RWPE2 (cell line): ENCODE data around the gene FAM174B.

Experiments used
- ATAC-seq: fragments of 200-7000 bp; cut with Tn5 transposase; 3 replicates; pipeline ENCODE4 v1.9.1; 2021; ENCODE audit warnings: low read depth
- DNase-seq: peaks from one replicate; pipeline ENCODE4 v3.0.0-alpha.2; 2020; ENCODE audit warnings: low spot score
- H3K27ac ChIP-seq: fragments of 450-650 bp; 2 replicates; pipeline ENCODE4 v1.5.1; 2017; ENCODE audit warnings: mild to moderate bottlenecking; ENCODE audit not compliant: poor library complexity, severe bottlenecking
- H3K27me3 ChIP-seq: fragments of 250-450 bp; sonication (Bioruptor Pico); 2 replicates; pipeline ENCODE4 v1.5.1; 2021; ENCODE audit warnings: mild to moderate bottlenecking, moderate library complexity; ENCODE audit not compliant: insufficient read depth, poor library complexity, severe bottlenecking
- H3K36me3 ChIP-seq: fragments of 250-450 bp; sonication (Bioruptor Pico); 2 replicates; pipeline ENCODE4 v1.5.1; 2020; ENCODE audit warnings: low read depth, mild to moderate bottlenecking, moderate library complexity
- H3K4me1 ChIP-seq: fragments of 250-450 bp; sonication (Bioruptor Pico); 2 replicates; pipeline ENCODE4 v1.5.1; 2021; ENCODE audit warnings: mild to moderate bottlenecking, moderate library complexity; ENCODE audit not compliant: insufficient read depth, poor library complexity, severe bottlenecking
- H3K4me3 ChIP-seq: fragments of 250-450 bp; sonication (Bioruptor Pico); 2 replicates; pipeline ENCODE4 v1.5.1; 2021; ENCODE audit warnings: mild to moderate bottlenecking, moderate library complexity; ENCODE audit not compliant: severe bottlenecking
- H3K9me3 ChIP-seq: fragments of 250-450 bp; sonication (Bioruptor Pico); 2 replicates; pipeline ENCODE4 v1.5.1; 2021; ENCODE audit warnings: mild to moderate bottlenecking, moderate library complexity; ENCODE audit not compliant: severe bottlenecking
- TF ChIP-seq, protein P1 (sequence below): fragments of 450-650 bp; IDR thresholded peaks from one replicate; pipeline ENCODE4 v1.5.1; 2017; ENCODE audit warnings: mild to moderate bottlenecking, moderate library complexity; ENCODE audit not compliant: poor library complexity, severe bottlenecking

Gene FAM174B

DNA sequence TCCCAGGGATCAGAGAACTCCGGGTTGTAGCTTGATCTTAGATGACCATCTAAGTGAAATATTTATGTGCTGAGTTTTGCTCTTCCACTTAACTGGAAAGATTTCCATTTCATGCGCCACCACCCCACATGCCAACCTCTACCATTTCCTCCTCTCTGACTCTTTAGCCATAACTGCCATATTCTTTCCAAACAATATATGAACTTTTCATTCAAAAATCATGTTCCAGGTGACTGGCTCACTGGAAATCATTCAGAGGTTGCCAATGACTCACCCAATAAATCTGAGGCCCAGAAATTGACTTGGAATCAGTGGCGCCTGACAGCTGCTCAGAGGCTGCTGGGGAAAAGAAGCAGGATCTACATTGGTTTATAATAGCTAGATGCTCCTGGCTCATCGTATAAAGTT is 31.6 kb upstream of the FAM174B start:
- TF ChIP-seq, protein P1, sequence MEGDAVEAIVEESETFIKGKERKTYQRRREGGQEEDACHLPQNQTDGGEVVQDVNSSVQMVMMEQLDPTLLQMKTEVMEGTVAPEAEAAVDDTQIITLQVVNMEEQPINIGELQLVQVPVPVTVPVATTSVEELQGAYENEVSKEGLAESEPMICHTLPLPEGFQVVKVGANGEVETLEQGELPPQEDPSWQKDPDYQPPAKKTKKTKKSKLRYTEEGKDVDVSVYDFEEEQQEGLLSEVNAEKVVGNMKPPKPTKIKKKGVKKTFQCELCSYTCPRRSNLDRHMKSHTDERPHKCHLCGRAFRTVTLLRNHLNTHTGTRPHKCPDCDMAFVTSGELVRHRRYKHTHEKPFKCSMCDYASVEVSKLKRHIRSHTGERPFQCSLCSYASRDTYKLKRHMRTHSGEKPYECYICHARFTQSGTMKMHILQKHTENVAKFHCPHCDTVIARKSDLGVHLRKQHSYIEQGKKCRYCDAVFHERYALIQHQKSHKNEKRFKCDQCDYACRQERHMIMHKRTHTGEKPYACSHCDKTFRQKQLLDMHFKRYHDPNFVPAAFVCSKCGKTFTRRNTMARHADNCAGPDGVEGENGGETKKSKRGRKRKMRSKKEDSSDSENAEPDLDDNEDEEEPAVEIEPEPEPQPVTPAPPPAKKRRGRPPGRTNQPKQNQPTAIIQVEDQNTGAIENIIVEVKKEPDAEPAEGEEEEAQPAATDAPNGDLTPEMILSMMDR: no peak
- no peaks in the 10 kb centered on the region for H3K9me3 ChIP-seq
- DNase-seq (no peak), ATAC-seq (peak; percentile 46; the same call in 1 of the 3 replicates)
- no peak overlapping the region for H3K4me3 ChIP-seq
- no peaks in the 10 kb centered on the region for H3K27me3 ChIP-seq
- no peaks in the 10 kb centered on the region for H3K36me3 ChIP-seq
- H3K27ac ChIP-seq: no peak overlapping the region
- no peaks in the 10 kb centered on the region for H3K4me1 ChIP-seq

DNA sequence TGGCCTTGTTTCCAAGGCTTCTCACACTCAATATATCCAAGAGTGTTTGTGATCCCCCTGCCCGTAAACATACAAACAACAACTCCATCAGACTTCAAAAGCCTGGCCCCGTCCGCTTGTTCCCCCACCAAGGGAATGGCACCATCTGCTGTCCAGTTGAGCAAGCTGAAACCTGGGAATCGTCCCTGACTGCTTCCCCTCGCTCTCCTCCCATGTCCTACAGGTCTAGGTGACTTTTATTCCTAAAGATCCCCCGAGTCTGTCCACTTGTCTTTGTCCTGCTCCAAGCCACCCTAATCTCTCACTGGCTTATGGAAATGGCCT is 27.9 kb upstream of the FAM174B start:
- Histone ChIP-seq H3K9me3 (no peaks in the 10 kb centered on the region), H3K27me3 (peaks cover 5% of the 10 kb centered on the region), H3K4me3 (no peak overlapping the region), H3K4me1 (peaks cover 6% of the 10 kb centered on the region), H3K27ac (no peak overlapping the region), H3K36me3 (no peaks in the 10 kb centered on the region)
- TF ChIP-seq, protein P1: peak; percentile 31
- no peak for DNase-seq
- ATAC-seq: no peak

DNA sequence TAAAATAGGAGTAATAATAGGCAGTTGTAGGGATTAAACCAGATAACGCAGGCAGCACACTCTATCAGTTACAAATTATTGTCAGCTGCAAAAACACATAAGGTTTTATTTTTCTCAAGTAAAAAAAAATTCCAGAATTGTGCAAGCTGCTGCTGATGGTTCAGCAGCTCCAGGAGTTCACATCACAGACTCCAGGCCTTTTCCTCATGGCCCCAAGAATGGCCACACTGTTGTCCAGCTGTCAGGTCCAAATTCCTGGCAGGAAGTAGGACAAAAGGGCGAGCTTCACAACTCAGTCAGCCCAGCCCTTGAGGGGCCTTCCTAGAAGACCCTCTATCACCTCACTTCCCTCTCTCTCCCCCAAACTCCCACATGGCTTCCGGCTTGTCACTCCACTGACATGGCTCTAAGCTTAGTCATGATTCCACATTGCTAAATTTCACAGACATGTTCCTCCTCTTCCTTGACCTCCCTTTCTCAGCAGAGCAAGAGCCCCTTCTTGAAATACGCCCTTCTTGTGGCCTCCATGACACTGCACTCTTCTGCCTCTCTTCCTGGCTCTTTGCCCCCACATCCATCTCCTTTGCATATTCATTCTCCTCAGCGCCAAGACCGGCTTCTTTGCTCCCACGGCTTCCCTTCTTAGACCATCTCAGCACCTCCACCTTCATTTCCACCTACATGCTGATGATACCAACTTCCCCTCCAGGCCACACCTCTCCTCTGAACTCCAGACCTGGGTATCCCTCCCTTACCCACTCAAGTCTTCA is 27.4 kb upstream of the FAM174B start:
- Histone ChIP-seq H3K9me3 (no peaks in the 10 kb centered on the region), H3K4me1 (peaks cover 6% of the 10 kb centered on the region), H3K36me3 (no peaks in the 10 kb centered on the region), H3K4me3 (no peak overlapping the region), H3K27ac (no peak overlapping the region), H3K27me3 (peaks cover 10% of the 10 kb centered on the region)
- ATAC-seq (no peak), DNase-seq (no peak)
- TF ChIP-seq, protein P1: no peak

DNA sequence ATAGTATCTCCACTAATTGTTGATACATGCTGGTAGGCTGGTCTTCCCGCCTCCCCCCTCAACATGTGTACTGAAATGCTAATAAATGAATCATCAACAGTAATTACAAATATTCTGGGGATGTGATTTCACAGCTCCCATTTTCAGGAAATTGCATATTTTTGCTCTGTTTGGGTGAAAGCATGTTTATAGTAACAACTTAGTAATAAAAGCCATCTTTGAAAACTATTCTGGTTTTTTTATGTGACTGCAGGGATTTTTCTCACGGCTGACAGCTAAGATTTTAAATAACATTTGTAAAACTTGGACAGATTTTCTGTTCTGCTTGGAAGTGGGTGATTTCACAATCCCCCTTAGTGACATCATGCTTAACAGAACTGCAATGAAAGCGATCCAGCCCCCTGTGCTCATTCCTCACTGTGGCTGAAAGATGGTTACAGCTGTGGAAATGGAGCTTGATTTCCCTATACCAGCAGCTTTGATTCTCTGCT is 25.6 kb upstream of the FAM174B start:
- H3K4me1 ChIP-seq: peaks cover 6% of the 10 kb centered on the region
- TF ChIP-seq, protein P1: no peak
- H3K9me3 ChIP-seq: no peaks in the 10 kb centered on the region
- no peak overlapping the region for H3K27ac ChIP-seq
- H3K27me3 ChIP-seq: peaks cover 17% of the 10 kb centered on the region
- ATAC-seq (peak; percentile 60), DNase-seq (no peak)
- H3K4me3 ChIP-seq: no peak overlapping the region
- no peaks in the 10 kb centered on the region for H3K36me3 ChIP-seq

DNA sequence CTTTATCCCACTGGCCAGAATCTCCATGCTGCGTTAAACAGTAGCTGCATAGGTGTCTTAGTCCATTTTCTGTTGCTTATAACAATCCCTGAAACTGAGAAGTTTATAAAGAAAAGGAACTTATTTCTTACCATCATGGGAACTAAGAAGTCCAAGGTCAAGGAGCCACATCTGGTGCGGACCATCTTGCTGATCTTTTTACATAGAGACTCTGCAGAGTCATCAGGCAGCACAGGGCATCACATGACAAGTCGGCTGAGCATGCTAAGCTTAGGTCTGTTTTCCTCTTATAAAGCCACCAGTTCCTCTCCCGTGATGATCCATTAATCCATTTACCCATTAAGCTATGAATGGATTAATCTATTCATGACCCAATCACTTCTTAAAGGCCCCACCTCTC is 22.4 kb upstream of the FAM174B start:
- TF ChIP-seq, protein P1: no peak
- Histone ChIP-seq H3K27me3 (peaks cover 26% of the 10 kb centered on the region), H3K36me3 (no peaks in the 10 kb centered on the region), H3K27ac (no peak overlapping the region), H3K4me3 (no peak overlapping the region), H3K4me1 (peaks cover 6% of the 10 kb centered on the region), H3K9me3 (no peaks in the 10 kb centered on the region)
- DNase-seq: no peak
- no peak for ATAC-seq
